Peyer's patch (tissue), 4 donors: ENCODE results near the gene PHC2.

Experiments used
- CTCF ChIP-seq, 6 experiments: fragments of 450-650 bp in 4 of 6; fragments of 200-600 bp in 2 of 6; sonication (generic) in 1 of 6; IDR thresholded peaks; one replicate each; pipeline ENCODE4 v1.5.1; 2017 to 2019; ENCODE audit warnings: antibody characterized with exemption in 6 of 6, mild to moderate bottlenecking in 3 of 6, moderate library complexity in 1 of 6
- POLR2A ChIP-seq, 2 donors: fragments of 450-650 bp; IDR thresholded peaks; one replicate each; pipeline ENCODE4 v1.5.1; 2017; ENCODE audit warnings: antibody characterized with exemption in 2 of 2, mild to moderate bottlenecking in 2 of 2, moderate library complexity in 2 of 2

- TF ChIP-seq CTCF (IDR thresholded peaks at IDR 0.05), result no peak
- no peak for TF ChIP-seq POLR2A (IDR thresholded peaks at IDR 0.05)
Observed at GRCh38 chr1:33319186-33319948, 111.5 kb downstream of the PHC2 start.
